Adrenal gland (tissue), 12 donors: Measurements from ENCODE around the gene COL5A1. TPM values are rescaled to one million over a fixed set of nuclear protein-coding genes. Genes with fewer than 3 reads are reported as not detected.
A peak's percentile ranks its signal among the peaks of the same experiment; 100 is the strongest.

Source experiments
- DNase-seq, 7 donors: peaks; one replicate each; pipeline ENCODE4 v3.0.0-alpha.2; 2019 to 2020
- H3K27ac ChIP-seq, 5 donors: fragments of 200-600 bp; sonication (generic) in 4 of 5; 1 replicate in 3 of 5; 2 replicates in 2 of 5; pipeline versions ENCODE4 v1.5.1 to v1.8.0; 2016 to 2020; ENCODE audit warnings: mild to moderate bottlenecking in 1 of 5
- H3K27me3 ChIP-seq: fragments of 200-600 bp; 2 replicates; pipeline ENCODE4 v1.8.0; 2021
- H3K36me3 ChIP-seq, 2 donors: fragments of 200-600 bp; replicated peaks in 1 of 2; 1 replicate in 1 of 2; 2 replicates in 1 of 2; pipeline versions ENCODE4 v1.5.1 to v1.8.0; 2018 to 2022
- H3K4me1 ChIP-seq, 2 donors: fragments of 200-600 bp; replicated peaks in 1 of 2; 1 replicate in 1 of 2; 2 replicates in 1 of 2; pipeline versions ENCODE4 v1.5.1 to v1.8.0; 2018 to 2021
- H3K4me3 ChIP-seq, 4 donors: fragments of 200-600 bp; sonication (generic) in 3 of 4; one replicate each; pipeline ENCODE4 v1.5.1; 2016 to 2018
- H3K9me3 ChIP-seq, 3 donors: fragments of 200-600 bp; sonication (generic) in 1 of 3; replicated peaks in 1 of 3; 1 replicate in 2 of 3; 2 replicates in 1 of 3; pipeline versions ENCODE4 v1.5.1 to v1.8.0; 2016 to 2021
- CTCF ChIP-seq, 6 experiments: fragments of 450-650 bp in 4 of 6; fragments of 200-600 bp in 2 of 6; sonication (generic) in 1 of 6; IDR thresholded peaks; 1 replicate in 5 of 6; 2 replicates in 1 of 6; pipeline versions ENCODE4 v1.5.1 to v1.8.0; 2016 to 2021; ENCODE audit warnings: antibody characterized with exemption in 6 of 6, mild to moderate bottlenecking in 2 of 6, moderate library complexity in 1 of 6
- POLR2A ChIP-seq, 2 donors: fragments of 450-650 bp; IDR thresholded peaks; one replicate each; pipeline ENCODE4 v1.6.1; 2017; ENCODE audit warnings: antibody characterized with exemption in 2 of 2, mild to moderate bottlenecking in 2 of 2, moderate library complexity in 1 of 2
- WGBS, 4 donors: extraction: QIAGEN DNeasy Blood & Tissue Kit in 2 of 4; methylation state at CpG; one replicate each; pipeline versions ENCODE4 v1.1.5 to v1.1.7; 2013 to 2017; 5-methylcytosine and 5-hydroxymethylcytosine counted together
- intact Hi-C, 2 donors: fragments of 100-400 bp; cut with DNase I; formaldehyde crosslinking; loops; one replicate each; pipeline versions ENCODE4 v1.14.1 to v1.15.0; 2022 to 2023
- polyA plus RNA-seq, 3 donors: library from polyadenylated mRNA; stranded (reverse); fragments of 200-250 nt in 2 of 3; fragments of 350-450 nt in 1 of 3; fragmentation: Illumina TruSeq in 1 of 3; extraction: RNeasy Lipid Tissue Mini Kit (QIAGEN cat#74804) in 1 of 3; gene quantifications; one replicate each; pipeline ENCODE4 v1.2.3, GENCODE V29; 2013 to 2014
- total RNA-seq, 9 donors: library from RNA; depleted of rRNA in 4 of 9; stranded (reverse); fragments of >200 nt in 4 of 9; fragments of 120-200 nt in 1 of 9; fragmentation: NEBNext Ultra II Directional in 1 of 9; extraction: Animal tissue kit (Norgen Biotek cat#: 25700) in 1 of 9; gene quantifications; one replicate each; pipeline versions ENCODE4 v1.1.0 to v1.2.4, GENCODE V29; 2013 to 2023
- donor health status: healthy with polysubstance abuse.
- donor health status: Bipolar disorder and iron deficiency.
- donor health status: DM: yes; HTN: yes; CAD: no.
- donor health status: DM: no; HTN: no; CAD: no.
- donor health status: DM: no; HTN: no; CAD: no.
- donor health status: DM: yes; HTN: yes; CAD: no.

Gene COL5A1
- total and polyA plus RNA-seq, 12 donors: 3.5 to 45.5 (median 29.3) TPM

DNA sequence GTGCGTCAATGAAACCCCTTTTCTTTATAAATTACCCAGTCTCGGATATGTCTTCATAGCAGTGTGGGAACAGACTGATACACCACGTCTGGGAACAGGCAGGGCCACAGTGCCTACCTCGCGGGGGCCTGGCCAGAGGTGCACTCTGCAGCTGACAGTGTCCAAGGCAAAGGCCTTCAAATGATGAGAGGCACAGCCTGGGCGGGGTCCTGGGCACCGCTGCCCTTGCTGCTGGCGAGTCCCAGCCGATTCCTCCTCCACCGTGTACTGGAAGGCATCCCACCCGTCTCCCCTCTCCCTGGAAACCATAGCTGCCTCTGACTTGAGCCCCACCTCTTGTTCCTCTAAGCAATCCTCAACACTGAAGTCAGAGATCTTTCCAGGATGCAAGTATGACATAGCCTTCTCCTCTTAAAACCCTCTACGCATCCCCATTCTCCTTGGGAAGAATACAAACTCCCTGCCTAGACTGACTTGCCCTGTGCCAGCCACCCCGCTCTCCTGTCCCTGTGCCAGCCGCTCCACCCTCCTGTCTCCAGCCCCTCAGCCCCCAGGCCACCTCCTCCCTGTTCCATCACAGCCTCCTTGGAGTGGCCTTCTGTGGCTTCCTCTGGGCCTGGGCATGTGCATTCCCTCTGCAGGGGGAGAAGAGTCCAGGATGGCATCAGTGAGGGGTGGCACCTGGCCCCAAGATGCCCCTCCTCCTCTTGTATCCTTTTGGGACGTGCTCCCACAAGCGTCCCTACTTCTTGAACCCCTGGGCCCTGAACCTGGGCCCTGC is 8.1 kb upstream of the COL5A1 start:
- WGBS, 4 donors: 83 to 94% (median 88%) methylated on average over 16 of the region's 16 CpGs

GRCh38 chr9:134634176-134634575 is 7.4 kb upstream of the COL5A1 start:
- peaks cover 9 to 16% of the 10 kb centered on the region in 2 donors for H3K4me1 ChIP-seq
- TF ChIP-seq CTCF (IDR thresholded peaks at IDR 0.05): no peak
- TF ChIP-seq POLR2A (IDR thresholded peaks at IDR 0.05): no peak
- no peaks in the 10 kb centered on the region for H3K9me3 ChIP-seq
- H3K27me3 ChIP-seq: no peaks in the 10 kb centered on the region
- no peaks in the 10 kb centered on the region for H3K36me3 ChIP-seq
- no peak overlapping the region for H3K27ac ChIP-seq
- no peak overlapping the region for H3K4me3 ChIP-seq
- peak in 5 of 7 donors; percentile 6 to 31 (median 9) for DNase-seq
- intact Hi-C loops: loop anchor here (10.0 kb wide), 2 partner anchors 109 to 179 kb away; no protein-coding TSS in a partner anchor
- 84 to 93% (median 88%) methylated on average over 3 to 9 of the region's 9 CpGs for WGBS, 4 donors

More for the DNA sequence above, 8.1 kb upstream of the COL5A1 start:
- intact Hi-C loops: loop anchor here (10.0 kb wide), 2 partner anchors 109 to 179 kb away; no protein-coding TSS in a partner anchor
- Histone ChIP-seq H3K4me1 (peaks cover 9 to 16% of the 10 kb centered on the region in 2 donors), H3K4me3 (no peak overlapping the region), H3K36me3 (no peaks in the 10 kb centered on the region), H3K27ac (no peak overlapping the region), H3K9me3 (no peaks in the 10 kb centered on the region), H3K27me3 (no peaks in the 10 kb centered on the region)
- peak in 5 of 7 donors; percentile 2 to 31 (median 12) for DNase-seq
- TF ChIP-seq CTCF (IDR thresholded peaks at IDR 0.05): no peak
- TF ChIP-seq POLR2A (IDR thresholded peaks at IDR 0.05): no peak

DNA sequence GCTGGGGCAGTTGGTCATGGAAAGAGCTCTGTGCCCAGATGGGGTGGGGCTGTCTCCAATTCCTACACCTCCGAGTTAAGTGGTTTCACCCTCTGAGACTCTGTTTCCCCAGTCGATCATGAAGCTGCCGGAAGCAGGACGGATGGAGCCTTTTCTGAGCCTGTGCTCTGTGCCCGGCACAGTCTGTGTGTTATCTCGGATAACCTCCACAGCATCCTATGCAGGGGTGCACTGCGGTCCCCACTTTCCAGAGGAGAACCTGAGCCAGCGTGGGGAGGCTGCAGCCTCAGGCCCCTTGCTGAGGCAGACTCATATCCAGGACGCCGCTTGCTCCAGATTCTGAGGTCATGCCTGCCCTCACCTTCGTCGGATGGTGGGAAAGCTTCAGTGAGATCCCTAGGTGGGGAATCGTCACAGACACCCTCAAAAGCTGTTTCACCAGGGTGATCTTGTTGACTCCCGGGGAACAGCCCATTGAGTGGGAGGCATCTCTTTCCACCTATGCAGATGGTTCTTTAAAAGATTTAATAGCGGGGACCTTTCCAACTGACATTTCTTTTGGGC is 6.9 kb upstream of the COL5A1 start:
- Histone ChIP-seq H3K4me1 (peaks cover 9 to 16% of the 10 kb centered on the region in 2 donors), H3K27me3 (no peaks in the 10 kb centered on the region), H3K9me3 (no peaks in the 10 kb centered on the region), H3K27ac (no peak overlapping the region), H3K4me3 (no peak overlapping the region), H3K36me3 (no peaks in the 10 kb centered on the region)
- intact Hi-C loops: loop anchor here (10.0 kb wide), 2 partner anchors 110 to 180 kb away; no protein-coding TSS in a partner anchor
- 88 to 95% (median 93%) methylated on average over 13 to 15 of the region's 15 CpGs for WGBS, 4 donors
- DNase-seq: peak in 4 of 7 donors; percentile 5 to 11 (median 9)
- TF ChIP-seq CTCF (IDR thresholded peaks at IDR 0.05): no peak
- no peak for TF ChIP-seq POLR2A (IDR thresholded peaks at IDR 0.05)

GRCh38 chr9:134635351-134636148 is 6.1 kb upstream of the COL5A1 start:
- WGBS, 4 donors: 82 to 88% (median 87%) methylated on average over 17 of the region's 17 CpGs
- no peak overlapping the region for H3K27ac ChIP-seq
- TF ChIP-seq CTCF (IDR thresholded peaks at IDR 0.05): no peak
- no peak for TF ChIP-seq POLR2A (IDR thresholded peaks at IDR 0.05)
- no peaks in the 10 kb centered on the region for H3K36me3 ChIP-seq
- no peaks in the 10 kb centered on the region for H3K9me3 ChIP-seq
- H3K27me3 ChIP-seq: no peaks in the 10 kb centered on the region
- DNase-seq: peak in 2 of 7 donors; percentile 9 to 11
- H3K4me1 ChIP-seq: peaks cover 9 to 16% of the 10 kb centered on the region in 2 donors
- intact Hi-C loops: loop anchor here (10.0 kb wide), 2 partner anchors 111 to 181 kb away; no protein-coding TSS in a partner anchor
- no peak overlapping the region for H3K4me3 ChIP-seq
